NT2/D1 (cell line): Measurements from ENCODE around the gene KAZN.

Experiments
- DNase-seq: peaks from one replicate; pipeline ENCODE4 v3.0.0-alpha.2; 2011; ENCODE audit warnings: low read depth, low spot score
- H3K27me3 ChIP-seq: 2 replicates; pipeline ENCODE4 v1.6.0; 2011; ENCODE audit warnings: mild to moderate bottlenecking; ENCODE audit not compliant: insufficient read length, insufficient read depth
- H3K36me3 ChIP-seq: 2 replicates; pipeline ENCODE4 v1.6.1; 2011; ENCODE audit warnings: mild to moderate bottlenecking, low read length, mixed read lengths; ENCODE audit not compliant: insufficient read depth, insufficient read length
- H3K4me1 ChIP-seq: 2 replicates; pipeline ENCODE4 v1.5.1; 2011; ENCODE audit not compliant: insufficient read depth, insufficient read length
- H3K4me3 ChIP-seq: 2 replicates; pipeline ENCODE4 v1.5.1; 2011; ENCODE audit warnings: low read depth; ENCODE audit not compliant: insufficient read length
- H3K9ac ChIP-seq: 2 replicates; pipeline ENCODE4 v1.6.0; 2011; ENCODE audit warnings: low read depth; ENCODE audit not compliant: insufficient read length
- H3K9me3 ChIP-seq: 2 replicates; pipeline ENCODE4 v1.5.1; 2011; ENCODE audit warnings: mild to moderate bottlenecking, low read length; ENCODE audit not compliant: insufficient read depth
- SUZ12 ChIP-seq: IDR thresholded peaks from 2 replicates; pipeline ENCODE4 v1.6.1; 2011; ENCODE audit not compliant: insufficient read length, insufficient read depth; ENCODE audit errors: extremely low read depth
- YY1 ChIP-seq: IDR thresholded peaks from 2 replicates; pipeline ENCODE4 v1.6.1; 2011; ENCODE audit not compliant: insufficient read length, insufficient read depth
- ZNF274 ChIP-seq: IDR thresholded peaks from 2 replicates; pipeline ENCODE4 v1.6.1; 2011; ENCODE audit warnings: mild to moderate bottlenecking, low read depth, low read length

The KAZN gene

GRCh38 chr1:14748977-14749376 is 150.5 kb downstream of the KAZN start:
- no peak for DNase-seq
- H3K9ac ChIP-seq, result no peak overlapping the region
- H3K9me3 ChIP-seq, result peaks cover 10% of the 10 kb centered on the region; the same call in 1 of the 2 replicates
- no peaks in the 10 kb centered on the region for H3K4me1 ChIP-seq
- no peak overlapping the region for H3K4me3 ChIP-seq
- TF ChIP-seq SUZ12 (no peak), YY1 (no peak), ZNF274 (no peak)
- H3K27me3 ChIP-seq, result no peaks in the 10 kb centered on the region
- no peaks in the 10 kb centered on the region for H3K36me3 ChIP-seq

DNA sequence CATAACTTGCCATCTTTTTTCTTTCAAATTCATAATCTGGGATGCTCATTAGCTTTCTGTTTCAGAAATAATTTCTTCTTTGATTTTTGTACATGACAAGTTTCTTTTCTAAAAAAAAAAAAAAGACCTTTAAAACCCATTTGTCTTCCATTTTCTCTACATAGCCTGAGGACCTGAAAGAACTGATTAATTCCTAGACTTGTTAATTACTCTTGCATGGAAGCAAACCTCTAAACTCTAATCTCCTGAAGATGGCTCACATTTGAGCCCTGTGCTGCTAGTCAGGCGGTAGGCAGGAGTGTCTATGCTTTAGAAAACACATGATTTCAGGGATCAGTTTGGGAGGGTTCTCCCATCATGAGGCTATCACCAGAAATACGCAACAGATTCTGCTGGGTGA is 152.0 kb downstream of the KAZN start:
- no peak overlapping the region for H3K9ac ChIP-seq
- H3K36me3 ChIP-seq, result no peaks in the 10 kb centered on the region
- no peak overlapping the region for H3K4me3 ChIP-seq
- H3K4me1 ChIP-seq, result peaks cover 2% of the 10 kb centered on the region
- no peak for TF ChIP-seq ZNF274
- TF ChIP-seq SUZ12, result no peak
- TF ChIP-seq YY1, result no peak
- no peaks in the 10 kb centered on the region for H3K27me3 ChIP-seq
- no peak for DNase-seq
- peaks cover 10% of the 10 kb centered on the region; the same call in 1 of the 2 replicates for H3K9me3 ChIP-seq

DNA sequence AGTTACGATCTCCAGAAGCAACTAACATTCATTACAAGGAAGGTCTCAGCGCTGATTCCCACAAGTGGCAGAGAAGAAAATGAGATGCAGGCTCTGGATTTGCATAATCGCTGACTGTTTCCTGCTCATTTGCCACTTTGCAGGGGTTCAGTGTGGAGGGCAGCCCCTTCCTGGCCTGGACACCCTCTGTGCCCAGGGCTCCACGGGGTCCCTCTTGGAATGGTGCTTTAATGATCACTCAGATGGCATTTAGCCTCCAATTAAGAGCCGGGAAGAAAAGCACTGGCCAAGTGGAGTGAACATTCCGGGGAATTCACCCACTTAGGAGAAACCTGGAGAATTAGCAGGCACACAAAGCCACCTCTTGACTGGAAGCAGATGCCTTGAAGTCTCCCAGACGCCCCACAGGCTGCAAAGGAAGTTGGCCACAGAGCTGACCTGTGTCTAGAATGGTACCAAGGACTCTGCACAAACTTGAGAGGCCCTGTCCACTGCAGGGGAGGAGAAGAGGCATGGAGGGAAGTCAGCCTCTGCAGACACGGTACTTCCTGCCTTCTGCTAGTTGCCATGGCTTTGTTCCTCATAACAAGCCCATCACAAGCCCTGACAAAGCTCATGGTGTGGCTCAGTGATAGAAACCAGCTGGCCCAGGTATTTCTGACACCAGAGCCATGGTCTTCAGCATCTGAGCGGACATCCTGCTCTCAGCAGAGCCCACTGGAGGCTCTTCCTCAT is 157.2 kb downstream of the KAZN start:
- H3K9ac ChIP-seq, result no peak overlapping the region
- DNase-seq, result no peak
- H3K27me3 ChIP-seq, result no peaks in the 10 kb centered on the region
- no peaks in the 10 kb centered on the region for H3K36me3 ChIP-seq
- H3K4me1 ChIP-seq, result peaks cover 8% of the 10 kb centered on the region
- H3K9me3 ChIP-seq, result peaks cover 10% of the 10 kb centered on the region; the same call in 1 of the 2 replicates
- TF ChIP-seq YY1, result no peak
- no peak for TF ChIP-seq ZNF274
- TF ChIP-seq SUZ12, result no peak
- no peak overlapping the region for H3K4me3 ChIP-seq

DNA sequence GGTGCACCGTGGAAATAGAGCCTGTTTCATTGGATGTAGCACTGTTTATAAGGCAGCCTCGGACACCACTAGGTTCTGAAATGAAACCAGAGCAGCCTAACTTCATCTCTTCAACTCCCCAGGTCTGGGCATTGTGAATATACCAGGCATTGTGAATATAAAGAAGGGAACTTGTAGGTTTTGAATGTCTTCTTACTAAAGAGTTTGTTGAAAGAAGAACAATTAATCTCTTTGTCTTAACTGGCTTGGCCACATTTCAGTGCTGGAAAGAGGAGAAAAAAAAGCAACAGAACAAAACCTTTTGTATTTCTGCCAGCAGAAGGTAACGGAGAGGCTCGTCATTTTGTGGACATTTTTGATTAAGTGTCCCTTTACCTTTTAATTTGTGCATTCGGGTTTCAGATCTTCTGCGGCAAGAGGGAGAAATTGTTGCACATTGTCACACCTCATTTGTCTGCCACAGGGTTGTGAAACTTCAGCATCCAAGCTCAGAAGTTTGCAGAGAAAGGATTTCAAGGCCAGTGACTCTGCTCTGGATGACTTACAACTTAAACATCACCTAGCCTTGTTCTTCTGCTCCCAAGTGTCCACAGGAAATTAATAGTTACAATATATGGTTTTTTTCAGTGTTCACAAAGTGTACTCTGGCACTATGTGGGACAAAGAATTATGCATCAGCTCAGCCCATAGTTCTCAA is 158.3 kb downstream of the KAZN start:
- H3K4me3 ChIP-seq, result no peak overlapping the region
- DNase-seq, result no peak
- no peak for TF ChIP-seq ZNF274
- peaks cover 10% of the 10 kb centered on the region; the same call in 1 of the 2 replicates for H3K9me3 ChIP-seq
- no peaks in the 10 kb centered on the region for H3K36me3 ChIP-seq
- no peak overlapping the region for H3K9ac ChIP-seq
- no peaks in the 10 kb centered on the region for H3K27me3 ChIP-seq
- H3K4me1 ChIP-seq, result peaks cover 8% of the 10 kb centered on the region

GRCh38 chr1:14757286-14757625 is 158.8 kb downstream of the KAZN start:
- Histone ChIP-seq H3K27me3 (no peaks in the 10 kb centered on the region), H3K36me3 (no peaks in the 10 kb centered on the region), H3K4me3 (no peak overlapping the region), H3K9me3 (peaks cover 6% of the 10 kb centered on the region; the same call in 1 of the 2 replicates), H3K4me1 (peaks cover 8% of the 10 kb centered on the region), H3K9ac (no peak overlapping the region)
- no peak for TF ChIP-seq ZNF274
- no peak for TF ChIP-seq YY1
- no peak for TF ChIP-seq SUZ12
- DNase-seq, result no peak

- H3K27me3 ChIP-seq, result no peaks in the 10 kb centered on the region
- H3K4me1 ChIP-seq, result peaks cover 8% of the 10 kb centered on the region
- no peak for DNase-seq
- H3K9ac ChIP-seq, result no peak overlapping the region
- no peak for TF ChIP-seq SUZ12
- TF ChIP-seq YY1, result no peak
- TF ChIP-seq ZNF274, result no peak
- H3K9me3 ChIP-seq, result no peaks in the 10 kb centered on the region
- H3K36me3 ChIP-seq, result no peaks in the 10 kb centered on the region
- no peak overlapping the region for H3K4me3 ChIP-seq
Observed at GRCh38 chr1:14759042-14759818, 160.7 kb downstream of the KAZN start.

GRCh38 chr1:14759843-14760242 is 161.4 kb downstream of the KAZN start:
- Histone ChIP-seq H3K4me1 (peaks cover 8% of the 10 kb centered on the region), H3K9me3 (no peaks in the 10 kb centered on the region), H3K27me3 (no peaks in the 10 kb centered on the region), H3K4me3 (no peak overlapping the region), H3K9ac (no peak overlapping the region), H3K36me3 (no peaks in the 10 kb centered on the region)
- TF ChIP-seq SUZ12, result no peak
- no peak for TF ChIP-seq ZNF274
- no peak for TF ChIP-seq YY1
- DNase-seq, result no peak
